ENCODE results near the gene MTMR1.

The MTMR1 gene

DNA sequence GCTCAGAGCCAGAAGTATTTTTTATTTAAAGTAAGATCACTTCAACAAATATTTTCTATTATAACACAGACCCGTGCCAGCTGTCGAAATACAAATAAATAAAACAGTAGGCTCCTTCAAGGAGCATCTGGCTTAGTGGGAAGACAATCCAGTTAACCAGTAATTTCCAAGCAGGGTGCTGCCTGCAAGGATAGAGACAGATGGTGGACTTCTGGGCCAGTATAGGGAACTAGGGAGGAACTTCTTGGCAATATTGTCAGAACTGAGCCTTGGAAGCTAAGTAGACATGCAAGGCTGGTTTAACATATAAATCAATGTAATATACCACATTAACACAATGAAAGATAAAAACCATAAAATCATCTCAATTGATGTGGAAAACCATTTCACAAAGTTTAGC, 17.0 kb upstream of the MTMR1 start:
- H3K36me3 ChIP-seq (ENCODE audit: insufficient read depth, low read length): no peaks in the 10 kb centered on the region
- H3K4me1 ChIP-seq (ENCODE audit: control insufficient read depth, insufficient read depth, low read length, unreplicated experiment): no peaks in the 10 kb centered on the region
- H3K27me3 ChIP-seq (ENCODE audit: insufficient read depth, low read length): no peaks in the 10 kb centered on the region
- no peak overlapping the region for H3K27ac ChIP-seq (ENCODE audit: low read depth, low read length)
- H2AFZ ChIP-seq (ENCODE audit: low read length, unreplicated experiment): no peak overlapping the region
- no peaks in the 10 kb centered on the region for H3K79me2 ChIP-seq (ENCODE audit: control insufficient read depth, insufficient read depth, low read length, unreplicated experiment)
- H3K4me3 ChIP-seq (ENCODE audit: low read depth, low read length): no peak overlapping the region

DNA sequence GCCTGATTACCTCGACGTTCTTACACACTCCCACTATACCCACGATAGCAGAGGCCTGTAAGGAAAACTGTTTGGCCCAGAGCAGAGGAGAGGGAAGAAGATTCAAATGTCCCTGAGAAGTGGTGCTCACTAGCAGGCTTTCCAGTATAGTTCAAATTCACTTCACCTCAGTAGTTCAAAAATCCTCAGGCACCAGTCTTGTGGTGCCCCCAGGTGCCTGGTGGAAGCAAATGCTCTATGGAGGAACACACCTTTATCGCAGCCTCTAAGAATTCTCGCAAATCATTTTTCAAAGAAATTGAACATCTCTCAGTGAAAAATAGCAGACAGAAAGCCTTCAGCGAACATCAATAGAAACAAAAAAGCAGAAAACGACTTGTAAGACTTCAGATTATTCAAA, 12.2 kb upstream of the MTMR1 start:
- Histone ChIP-seq H3K27me3 (ENCODE audit: insufficient read depth, low read length) (no peaks in the 10 kb centered on the region), H3K27ac (ENCODE audit: low read depth, low read length) (no peak overlapping the region), H3K36me3 (ENCODE audit: insufficient read depth, low read length) (no peaks in the 10 kb centered on the region), H2AFZ (ENCODE audit: low read length, unreplicated experiment) (no peak overlapping the region), H3K4me1 (ENCODE audit: control insufficient read depth, insufficient read depth, low read length, unreplicated experiment) (no peaks in the 10 kb centered on the region), H3K79me2 (ENCODE audit: control insufficient read depth, insufficient read depth, low read length, unreplicated experiment) (no peaks in the 10 kb centered on the region), H3K4me3 (ENCODE audit: low read depth, low read length) (no peak overlapping the region)

DNA sequence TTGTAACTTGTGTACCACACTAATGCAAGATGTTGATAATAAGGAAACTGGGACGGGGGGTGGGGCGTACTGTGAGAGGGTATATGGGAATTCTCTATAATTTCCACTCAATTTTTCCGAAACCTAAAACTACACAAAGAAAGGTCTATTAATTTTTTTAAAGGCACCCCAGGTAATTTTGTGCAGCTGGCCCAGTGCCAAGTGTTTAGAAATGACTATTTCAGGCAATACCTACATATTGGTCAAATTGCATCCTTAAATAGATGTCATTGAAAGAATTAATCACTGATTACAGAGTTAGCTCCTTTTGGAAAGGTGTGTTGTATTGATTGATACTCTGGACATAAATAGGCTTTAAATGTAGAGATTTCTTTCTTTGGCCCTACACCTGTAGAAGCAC, 10.1 kb upstream of the MTMR1 start:
- H3K4me3 ChIP-seq (ENCODE audit: low read depth, low read length): no peak overlapping the region
- H3K4me1 ChIP-seq (ENCODE audit: control insufficient read depth, insufficient read depth, low read length, unreplicated experiment): peaks cover 2% of the 10 kb centered on the region
- no peaks in the 10 kb centered on the region for H3K79me2 ChIP-seq (ENCODE audit: control insufficient read depth, insufficient read depth, low read length, unreplicated experiment)
- no peaks in the 10 kb centered on the region for H3K27me3 ChIP-seq (ENCODE audit: insufficient read depth, low read length)
- H2AFZ ChIP-seq (ENCODE audit: low read length, unreplicated experiment): no peak overlapping the region
- H3K36me3 ChIP-seq (ENCODE audit: insufficient read depth, low read length): no peaks in the 10 kb centered on the region
- no peak overlapping the region for H3K27ac ChIP-seq (ENCODE audit: low read depth, low read length)

DNA sequence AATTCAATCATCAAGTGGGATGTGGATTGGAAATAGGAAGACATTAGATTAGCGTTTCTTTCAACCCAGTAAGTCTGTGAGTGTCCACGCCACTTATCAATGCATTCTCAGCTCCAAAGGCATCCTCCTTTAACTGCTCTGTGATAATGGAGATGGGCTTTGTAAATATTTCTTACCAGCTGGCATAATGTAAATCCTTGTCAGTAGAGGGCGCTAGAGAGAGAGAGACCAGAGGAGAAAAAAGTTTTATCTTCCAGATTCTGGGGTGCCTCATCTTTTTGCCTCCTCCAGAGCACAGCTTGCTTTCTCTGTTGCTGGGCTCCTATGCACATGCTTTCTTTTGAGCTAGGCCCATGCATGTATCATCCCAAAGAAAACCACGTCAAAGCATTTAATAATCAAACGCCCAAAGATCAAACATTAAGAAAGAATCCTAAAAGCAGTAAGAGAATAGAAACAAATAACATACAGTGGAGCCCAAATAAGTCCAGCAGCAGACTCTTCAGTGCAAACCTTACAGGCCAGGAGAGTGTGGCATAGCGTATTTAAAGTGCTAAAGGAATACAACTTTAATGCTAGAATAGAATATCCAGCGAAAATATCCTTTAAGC, 9.6 kb upstream of the MTMR1 start:
- no peak overlapping the region for H2AFZ ChIP-seq (ENCODE audit: low read length, unreplicated experiment)
- no peak overlapping the region for H3K27ac ChIP-seq (ENCODE audit: low read depth, low read length)
- H3K4me1 ChIP-seq (ENCODE audit: control insufficient read depth, insufficient read depth, low read length, unreplicated experiment): peaks cover 7% of the 10 kb centered on the region
- no peak overlapping the region for H3K4me3 ChIP-seq (ENCODE audit: low read depth, low read length)
- H3K36me3 ChIP-seq (ENCODE audit: insufficient read depth, low read length): no peaks in the 10 kb centered on the region
- H3K79me2 ChIP-seq (ENCODE audit: control insufficient read depth, insufficient read depth, low read length, unreplicated experiment): no peaks in the 10 kb centered on the region
- H3K27me3 ChIP-seq (ENCODE audit: insufficient read depth, low read length): no peaks in the 10 kb centered on the region

DNA sequence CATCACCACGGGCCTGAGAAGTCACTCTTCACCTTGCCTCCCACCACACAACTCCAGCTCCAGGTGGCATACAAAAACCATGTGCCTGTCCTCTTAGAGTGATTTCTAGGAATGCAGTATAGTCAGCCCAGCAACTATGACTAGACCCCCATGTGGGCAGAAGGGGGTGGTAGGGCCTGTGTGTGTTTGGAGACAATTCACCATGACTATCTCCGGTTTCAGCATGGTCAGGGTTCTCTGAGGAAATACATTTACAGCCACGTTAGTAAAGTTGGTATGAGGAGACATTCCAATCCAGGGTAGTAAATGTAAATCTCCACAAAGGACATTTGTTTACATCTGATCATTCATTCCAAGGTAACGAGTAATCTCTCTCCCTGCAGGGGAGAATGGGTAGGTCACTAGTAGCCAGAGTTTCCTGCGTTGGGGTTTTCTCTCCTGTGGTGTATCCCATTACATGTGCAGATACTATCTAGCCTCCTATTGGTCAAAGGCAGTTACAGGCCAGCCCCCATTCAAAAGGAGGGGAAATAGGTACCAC, 4.2 kb upstream of the MTMR1 start:
- peak overlapping the region; percentile 86 for H3K27ac ChIP-seq (ENCODE audit: low read depth, low read length)
- H3K79me2 ChIP-seq (ENCODE audit: control insufficient read depth, insufficient read depth, low read length, unreplicated experiment): peaks cover 2% of the 10 kb centered on the region
- peak overlapping the region; percentile 18 for H2AFZ ChIP-seq (ENCODE audit: low read length, unreplicated experiment)
- no peak overlapping the region for H3K4me3 ChIP-seq (ENCODE audit: low read depth, low read length)
- peaks cover 29% of the 10 kb centered on the region for H3K4me1 ChIP-seq (ENCODE audit: control insufficient read depth, insufficient read depth, low read length, unreplicated experiment)
- no peaks in the 10 kb centered on the region for H3K36me3 ChIP-seq (ENCODE audit: insufficient read depth, low read length)
- no peaks in the 10 kb centered on the region for H3K27me3 ChIP-seq (ENCODE audit: insufficient read depth, low read length)

DNA sequence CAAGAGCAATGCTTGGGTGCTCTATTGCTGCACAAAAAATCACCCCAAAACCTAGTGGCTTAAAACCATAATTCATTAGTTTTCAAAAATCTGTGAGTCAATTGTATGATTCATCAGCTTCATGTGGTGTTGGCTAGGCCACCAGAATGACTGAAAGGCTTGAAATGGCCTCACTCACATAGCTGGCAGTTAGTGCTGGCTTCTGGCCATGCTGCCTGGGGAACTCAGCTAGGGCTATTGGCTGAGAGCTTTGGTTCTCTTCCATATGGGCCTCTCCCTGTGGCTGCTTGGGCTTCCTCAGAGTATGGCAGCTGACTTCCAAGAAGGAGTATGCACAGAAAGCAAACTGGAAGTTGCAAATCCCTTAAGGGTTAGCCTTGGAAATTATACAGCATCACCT, 3.1 kb upstream of the MTMR1 start:
- Histone ChIP-seq H3K79me2 (ENCODE audit: control insufficient read depth, insufficient read depth, low read length, unreplicated experiment) (peaks cover 8% of the 10 kb centered on the region), H3K4me3 (ENCODE audit: low read depth, low read length) (no peak overlapping the region), H3K27ac (ENCODE audit: low read depth, low read length) (peak overlapping the region; percentile 86), H3K4me1 (ENCODE audit: control insufficient read depth, insufficient read depth, low read length, unreplicated experiment) (peaks cover 34% of the 10 kb centered on the region), H3K27me3 (ENCODE audit: insufficient read depth, low read length) (no peaks in the 10 kb centered on the region), H2AFZ (ENCODE audit: low read length, unreplicated experiment) (no peak overlapping the region), H3K36me3 (ENCODE audit: insufficient read depth, low read length) (no peaks in the 10 kb centered on the region)

DNA sequence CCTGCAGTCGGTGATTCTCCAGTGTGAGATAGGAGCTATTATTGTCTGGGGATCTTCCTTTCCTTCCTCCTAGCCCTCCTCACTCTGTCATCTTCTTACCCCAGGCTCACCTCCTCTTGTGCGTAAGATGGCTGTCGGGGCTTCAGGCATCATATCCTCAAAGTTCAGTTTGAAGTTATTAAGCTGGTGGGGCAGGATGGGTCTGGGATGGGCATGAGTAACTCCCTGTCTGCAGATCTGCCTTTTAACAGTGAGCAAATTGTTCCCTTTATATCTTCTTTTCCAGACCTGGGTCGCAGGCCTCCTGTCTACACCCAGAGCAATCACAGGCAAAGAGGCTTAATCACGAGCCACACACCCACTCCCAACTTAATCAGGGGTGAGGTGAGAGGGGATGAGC, 900 bp upstream of the MTMR1 start:
- H3K27me3 ChIP-seq (ENCODE audit: insufficient read depth, low read length): no peaks in the 10 kb centered on the region
- H3K36me3 ChIP-seq (ENCODE audit: insufficient read depth, low read length): no peaks in the 10 kb centered on the region
- peak overlapping the region; percentile 78 for H3K4me3 ChIP-seq (ENCODE audit: low read depth, low read length)
- H3K79me2 ChIP-seq (ENCODE audit: control insufficient read depth, insufficient read depth, low read length, unreplicated experiment): peaks cover 15% of the 10 kb centered on the region
- H2AFZ ChIP-seq (ENCODE audit: low read length, unreplicated experiment): peak overlapping the region; percentile 89
- peaks cover 34% of the 10 kb centered on the region for H3K4me1 ChIP-seq (ENCODE audit: control insufficient read depth, insufficient read depth, low read length, unreplicated experiment)
- H3K27ac ChIP-seq (ENCODE audit: low read depth, low read length): peak overlapping the region; percentile 23; the same call in 1 of the 2 replicates

DNA sequence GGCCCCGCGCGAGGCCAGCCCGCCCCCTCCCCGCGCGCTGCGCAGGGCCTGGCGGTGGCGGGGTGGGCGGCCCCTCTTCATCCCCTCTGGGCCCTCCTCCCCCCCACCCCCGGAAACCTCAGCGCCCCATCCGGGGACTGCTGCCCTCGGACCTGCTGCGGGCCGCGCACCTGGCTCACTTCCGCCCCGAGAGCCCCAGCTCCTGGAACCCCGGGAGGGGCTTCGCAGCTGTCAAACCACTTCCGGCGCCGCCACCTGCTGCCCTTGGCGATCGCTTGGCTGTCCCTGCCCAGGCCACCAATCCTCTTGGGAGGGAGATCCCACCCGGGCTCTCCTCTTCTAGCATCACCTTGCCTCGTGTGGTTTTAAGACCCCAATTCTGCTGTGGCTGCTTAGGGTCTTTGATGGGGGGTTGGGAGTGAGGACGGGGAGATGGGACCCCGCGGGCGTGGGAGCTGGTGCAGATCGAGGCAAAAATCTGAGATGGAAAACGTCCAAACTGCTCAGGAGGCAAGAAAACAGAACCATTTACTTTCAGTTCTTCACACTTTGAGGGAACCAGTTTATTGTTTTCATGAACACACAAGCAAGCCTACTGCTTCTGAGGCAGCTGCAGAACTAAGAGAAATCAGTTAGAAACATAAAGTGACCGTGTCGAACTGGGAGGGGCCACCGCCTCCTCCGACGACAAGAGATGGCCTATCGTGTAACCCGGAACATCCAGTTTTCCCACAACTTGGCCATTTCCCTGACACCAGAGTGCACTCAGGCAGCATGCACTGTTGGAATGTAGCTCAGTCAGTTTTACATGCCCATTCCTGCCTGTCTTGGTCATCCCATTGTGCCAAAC, 754 bp downstream of the MTMR1 start:
- Histone ChIP-seq H2AFZ (ENCODE audit: low read length, unreplicated experiment) (no peak overlapping the region), H3K4me3 (ENCODE audit: low read depth, low read length) (peak overlapping the region; percentile 94), H3K27me3 (ENCODE audit: insufficient read depth, low read length) (no peaks in the 10 kb centered on the region), H3K4me1 (ENCODE audit: control insufficient read depth, insufficient read depth, low read length, unreplicated experiment) (peaks cover 23% of the 10 kb centered on the region), H3K36me3 (ENCODE audit: insufficient read depth, low read length) (no peaks in the 10 kb centered on the region), H3K79me2 (ENCODE audit: control insufficient read depth, insufficient read depth, low read length, unreplicated experiment) (peaks cover 20% of the 10 kb centered on the region), H3K27ac (ENCODE audit: low read depth, low read length) (peak overlapping the region; percentile 79)

DNA sequence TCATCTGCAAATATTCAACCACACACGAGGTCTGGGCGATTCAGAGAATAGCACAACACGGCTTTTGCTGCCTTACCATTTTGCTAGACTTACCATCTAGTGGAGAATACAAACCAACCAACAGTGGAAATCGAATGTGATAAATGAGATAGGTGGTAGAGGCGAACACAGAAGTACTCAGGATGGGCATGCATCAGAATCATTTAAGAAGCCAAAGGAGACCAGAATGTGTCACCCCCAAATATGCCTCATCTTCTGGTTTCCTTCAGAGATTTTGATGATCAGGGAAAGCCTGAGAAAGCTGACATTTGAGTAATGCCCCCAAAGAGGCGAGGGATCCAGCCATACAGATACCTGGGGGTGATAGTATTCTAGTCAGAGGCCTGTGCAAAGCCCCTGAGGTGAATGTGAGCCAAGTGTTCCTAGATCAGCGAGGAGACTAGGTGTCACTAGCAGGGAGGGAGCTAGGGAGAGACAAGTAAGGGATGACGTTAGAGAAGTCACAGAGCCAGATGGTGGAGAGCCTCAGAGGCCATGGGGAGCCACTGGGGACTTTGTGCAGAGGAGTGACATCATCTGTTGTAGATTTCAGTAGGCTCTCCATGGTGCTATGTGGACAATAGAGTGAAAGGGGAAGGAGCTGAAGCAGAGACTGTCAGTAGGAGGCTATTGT, 1.7 kb downstream of the MTMR1 start:
- Histone ChIP-seq H3K4me3 (ENCODE audit: low read depth, low read length) (no peak overlapping the region), H3K36me3 (ENCODE audit: insufficient read depth, low read length) (no peaks in the 10 kb centered on the region), H3K4me1 (ENCODE audit: control insufficient read depth, insufficient read depth, low read length, unreplicated experiment) (peaks cover 15% of the 10 kb centered on the region), H3K27ac (ENCODE audit: low read depth, low read length) (peak overlapping the region; percentile 79), H3K79me2 (ENCODE audit: control insufficient read depth, insufficient read depth, low read length, unreplicated experiment) (peaks cover 20% of the 10 kb centered on the region), H2AFZ (ENCODE audit: low read length, unreplicated experiment) (no peak overlapping the region), H3K27me3 (ENCODE audit: insufficient read depth, low read length) (no peaks in the 10 kb centered on the region)

DNA sequence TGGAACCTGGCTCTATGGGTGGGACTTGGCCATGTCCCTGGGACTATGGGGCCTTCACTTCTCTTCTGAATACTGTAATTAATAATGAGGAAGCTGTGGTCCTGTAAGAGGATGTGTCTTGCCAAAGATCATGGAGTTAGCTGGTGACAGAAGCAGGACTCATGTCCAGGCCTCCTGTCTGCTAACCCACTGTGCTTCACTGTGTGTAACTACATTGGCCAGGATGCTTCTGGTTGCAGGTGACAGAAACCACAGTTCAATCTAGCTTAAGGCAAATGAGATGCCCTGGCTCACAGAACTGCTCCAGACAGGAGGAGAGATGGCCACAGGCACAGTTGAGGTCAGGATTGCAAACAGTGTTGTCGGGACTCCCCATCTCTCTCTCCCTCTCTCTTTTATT, 3.1 kb downstream of the MTMR1 start:
- H3K4me1 ChIP-seq (ENCODE audit: control insufficient read depth, insufficient read depth, low read length, unreplicated experiment): peaks cover 14% of the 10 kb centered on the region
- H3K79me2 ChIP-seq (ENCODE audit: control insufficient read depth, insufficient read depth, low read length, unreplicated experiment): peaks cover 20% of the 10 kb centered on the region
- H3K4me3 ChIP-seq (ENCODE audit: low read depth, low read length): no peak overlapping the region
- no peak overlapping the region for H2AFZ ChIP-seq (ENCODE audit: low read length, unreplicated experiment)
- no peaks in the 10 kb centered on the region for H3K36me3 ChIP-seq (ENCODE audit: insufficient read depth, low read length)
- no peak overlapping the region for H3K27ac ChIP-seq (ENCODE audit: low read depth, low read length)
- H3K27me3 ChIP-seq (ENCODE audit: insufficient read depth, low read length): no peaks in the 10 kb centered on the region

Data from ACC112 (cell line).